Ovary (tissue), 3 donors: ENCODE measurements around the gene DENND1B.
"Not testable (repeated sequence)": the region's sequence is repeated elsewhere in the genome, so short reads cannot be mapped to it uniquely, and the experiment has no call there.

Experiments used
- CTCF ChIP-seq, 3 donors: fragments of 450-650 bp in 2 of 3; fragments of 200-600 bp in 1 of 3; IDR thresholded peaks; one replicate each; pipeline versions ENCODE4 v1.5.1 to v1.8.0; 2016 to 2022; ENCODE audit warnings: antibody characterized with exemption in 3 of 3, mild to moderate bottlenecking in 1 of 3
- POLR2A ChIP-seq: fragments of 450-650 bp; IDR thresholded peaks from one replicate; pipeline ENCODE4 v1.6.1; 2017; ENCODE audit warnings: antibody characterized with exemption, mild to moderate bottlenecking, moderate library complexity
- donor health status: DM: no; HTN: no; CAD: no.

GRCh38 chr1:197700688-197701087, 74.6 kb downstream of the DENND1B start:
- TF ChIP-seq POLR2A; CTCF (IDR thresholded peaks at IDR 0.05): not testable (repeated sequence)
